Thoracic aorta (tissue), 2 donors: ENCODE data around the gene ZBTB9. TPM values are rescaled to one million over a fixed set of nuclear protein-coding genes. Genes with fewer than 3 reads are reported as not detected.
A peak's percentile ranks its signal among the peaks of the same experiment; 100 is the strongest.

Experiments used
- ATAC-seq: fragments of 150-250 bp; one replicate; pipeline ENCODE4 v1.8.0; 2017; ENCODE audit warnings: low read depth; ENCODE audit not compliant: insufficient number of reproducible peaks, low FRiP score
- DNase-seq: peaks from one replicate; pipeline ENCODE4 v3.0.0-alpha.2; 2020; ENCODE audit warnings: low spot score
- H3K27ac ChIP-seq, 2 donors: fragments of 200-600 bp; sonication (generic); 1 replicate in 1 of 2; 2 replicates in 1 of 2; pipeline ENCODE4 v1.5.1; 2016; ENCODE audit warnings: mild to moderate bottlenecking in 2 of 2, moderate library complexity in 2 of 2
- H3K27me3 ChIP-seq: fragments of 200-600 bp; sonication (generic); replicated peaks from 2 replicates; pipeline ENCODE4 v1.6.0; 2016; ENCODE audit warnings: mild to moderate bottlenecking; ENCODE audit not compliant: insufficient read depth
- H3K36me3 ChIP-seq: fragments of 200-600 bp; sonication (generic); one replicate; pipeline ENCODE4 v1.5.1; 2016
- H3K4me1 ChIP-seq, 2 donors: fragments of 200-600 bp; sonication (generic); 1 replicate in 1 of 2; 2 replicates in 1 of 2; pipeline versions ENCODE4 v1.5.1 to v1.6.0; 2016; ENCODE audit warnings: low read depth in 2 of 2, mild to moderate bottlenecking in 1 of 2; ENCODE audit not compliant: control insufficient read depth in 1 of 2
- H3K4me3 ChIP-seq: fragments of 200-600 bp; sonication (generic); 2 replicates; pipeline ENCODE4 v1.5.1; 2016; ENCODE audit warnings: mild to moderate bottlenecking
- H3K9me3 ChIP-seq: fragments of 200-600 bp; sonication (generic); 2 replicates; pipeline ENCODE4 v1.5.1; 2016
- CTCF ChIP-seq: fragments of 200-600 bp; sonication (generic); IDR thresholded peaks from one replicate; pipeline ENCODE4 v1.5.1; 2019; ENCODE audit warnings: antibody characterized with exemption
- total RNA-seq, 2 donors: library from RNA; depleted of rRNA; stranded (reverse); fragments of >200 nt; gene quantifications; one replicate each; pipeline versions ENCODE4 v1.1.0 to v1.2.3, GENCODE V29; 2016

Gene ZBTB9
- total RNA-seq, 2 donors from 2014 or later, result 1.1 to 7.1 TPM

- TF ChIP-seq CTCF, result no peak
- DNase-seq (no peak), ATAC-seq (no peak)
- Histone ChIP-seq H3K36me3 (peaks cover 31% of the 10 kb centered on the region), H3K4me3 (peak overlapping the region; percentile 80), H3K27ac (peak overlapping the region; percentile 76 to 91), H3K27me3 (no peaks in the 10 kb centered on the region), H3K9me3 (no peaks in the 10 kb centered on the region), H3K4me1 (peaks cover 20 to 72% of the 10 kb centered on the region in 2 donors)
These were observed 37.8 kb upstream of the ZBTB9 start for GRCh38 chr6:33416386-33417127.

- Histone ChIP-seq H3K4me1 (peaks cover 16 to 64% of the 10 kb centered on the region in 2 donors), H3K27me3 (no peaks in the 10 kb centered on the region), H3K9me3 (no peaks in the 10 kb centered on the region), H3K36me3 (peaks cover 31% of the 10 kb centered on the region), H3K4me3 (peak overlapping the region; percentile 80), H3K27ac (peak overlapping the region; percentile 76 to 91)
- ATAC-seq, result no peak
- no peak for TF ChIP-seq CTCF
- no peak for DNase-seq
These were observed 37.1 kb upstream of the ZBTB9 start for GRCh38 chr6:33417128-33417902.

- ATAC-seq (peak; percentile 92), DNase-seq (peak; percentile 94)
- Histone ChIP-seq H3K4me1 (peaks cover 16 to 56% of the 10 kb centered on the region in 2 donors), H3K9me3 (no peaks in the 10 kb centered on the region), H3K36me3 (peaks cover 23% of the 10 kb centered on the region), H3K4me3 (peak within 1 kb of the TSS; percentile 80), H3K27ac (peak within 1 kb of the TSS; percentile 91 to 92), H3K27me3 (no peaks in the 10 kb centered on the region)
- TF ChIP-seq CTCF, result no peak
These were observed 36.3 kb upstream of the ZBTB9 start, which contains the start of gene CUTA for GRCh38 chr6:33417903-33418689. TSS of gene CUTA (minus strand) at chr6:33418107. CDS start at chr6:33418000, 107 bp downstream.

- H3K4me3 ChIP-seq, result peak overlapping the region; percentile 70
- ATAC-seq (no peak), DNase-seq (no peak)
- H3K9me3 ChIP-seq, result no peaks in the 10 kb centered on the region
- TF ChIP-seq CTCF, result no peak
- no peaks in the 10 kb centered on the region for H3K27me3 ChIP-seq
- peak overlapping the region; percentile 91 to 92 for H3K27ac ChIP-seq
- peaks cover 16% of the 10 kb centered on the region for H3K36me3 ChIP-seq
- H3K4me1 ChIP-seq, result peaks cover 16 to 51% of the 10 kb centered on the region in 2 donors
These were observed 35.6 kb upstream of the ZBTB9 start for GRCh38 chr6:33418690-33419291.
